Smooth muscle cell (in vitro differentiated cells): ENCODE data around the gene NEUROD4. TPM values are rescaled to one million over a fixed set of nuclear protein-coding genes. Genes with fewer than 3 reads are reported as not detected.

Experiments
- DNase-seq: peaks from one replicate; lab custom pipeline; 2025; ENCODE audit not compliant: unreplicated experiment; lab: John Stamatoyannopoulos, UW
- H2AFZ ChIP-seq: fragments of 200-600 bp; sonication (generic); 2 replicates; pipeline ENCODE4 v1.6.0; 2016; ENCODE audit warnings: antibody characterized with exemption, low read depth, mild to moderate bottlenecking
- H3F3A ChIP-seq: fragments of 200-600 bp; sonication (generic); 2 replicates; pipeline ENCODE4 v1.6.0; 2017; ENCODE audit warnings: antibody characterized with exemption, low read depth
- H3K27ac ChIP-seq: fragments of 200-600 bp; sonication (generic); 2 replicates; pipeline ENCODE4 v1.5.1; 2016; ENCODE audit warnings: low read depth, mild to moderate bottlenecking
- H3K27me3 ChIP-seq: fragments of 200-600 bp; sonication (generic); 2 replicates; pipeline ENCODE4 v1.6.1; 2016; ENCODE audit warnings: low read depth, mild to moderate bottlenecking
- H3K36me3 ChIP-seq: fragments of 200-600 bp; sonication (generic); 2 replicates; pipeline ENCODE4 v1.5.1; 2016; ENCODE audit warnings: low read depth
- H3K4me1 ChIP-seq: fragments of 200-600 bp; sonication (generic); 2 replicates; pipeline ENCODE4 v1.5.1; 2016; ENCODE audit warnings: low read depth
- H3K4me2 ChIP-seq: fragments of 200-600 bp; sonication (generic); 2 replicates; pipeline ENCODE4 v1.6.0; 2016; ENCODE audit warnings: mild to moderate bottlenecking
- H3K4me3 ChIP-seq: fragments of 200-600 bp; sonication (generic); 2 replicates; pipeline ENCODE4 v1.5.1; 2016; ENCODE audit warnings: mild to moderate bottlenecking
- H3K79me2 ChIP-seq: fragments of 200-600 bp; sonication (generic); 2 replicates; pipeline ENCODE4 v1.6.0; 2016; ENCODE audit warnings: low read depth, mild to moderate bottlenecking
- H3K9ac ChIP-seq: fragments of 200-600 bp; sonication (generic); 2 replicates; pipeline ENCODE4 v1.6.0; 2016; ENCODE audit warnings: low read depth
- H3K9me3 ChIP-seq: fragments of 200-600 bp; sonication (generic); replicated peaks from 2 replicates; pipeline ENCODE4 v1.5.1; 2016; ENCODE audit warnings: low read depth
- H4K20me1 ChIP-seq: fragments of 200-600 bp; sonication (generic); 2 replicates; pipeline ENCODE4 v1.6.0; 2016; ENCODE audit warnings: low read depth
- CTCF ChIP-seq: fragments of 200-600 bp; sonication (generic); IDR thresholded peaks from 2 replicates; pipeline ENCODE4 v1.5.1; 2017; ENCODE audit warnings: borderline replicate concordance, mild to moderate bottlenecking, antibody characterized with exemption; ENCODE audit not compliant: insufficient read depth, poor library complexity, severe bottlenecking
- WGBS: methylation state at CpG from one replicate; pipeline ENCODE4 v1.1.7; 2016; ENCODE audit warnings: low lambda C conversion rate; 5-methylcytosine and 5-hydroxymethylcytosine counted together
- polyA plus RNA-seq: library from polyadenylated mRNA; unstranded; fragments of >200 nt; fragmentation: Nextera tagmentation; extraction: Ambion mirVana; gene quantifications from 2 replicates; pipeline ENCODE4 v1.2.1, GENCODE V29; 2016
- total RNA-seq: library from RNA; depleted of rRNA; stranded (reverse); fragments of >200 nt; gene quantifications from 2 replicates; pipeline ENCODE4 v1.2.3, GENCODE V29; 2014

NEUROD4 gene
- total and polyA plus RNA-seq, 2 experiments from 2014 or later = not detected

GRCh38 chr12:55043542-55043941 is 23.8 kb downstream of the NEUROD4 start:
- no peak for TF ChIP-seq CTCF
- no peak overlapping the region for H3K4me2 ChIP-seq

GRCh38 chr12:55044135-55044534 is 24.4 kb downstream of the NEUROD4 start:
- H3K4me1 ChIP-seq = peaks cover 22% of the 10 kb centered on the region
- DNase-seq = no peak
- no peaks in the 10 kb centered on the region for H3F3A ChIP-seq
- H3K79me2 ChIP-seq = no peaks in the 10 kb centered on the region
- no peak overlapping the region for H3K9ac ChIP-seq
- H4K20me1 ChIP-seq = no peaks in the 10 kb centered on the region
- WGBS = 57% methylated on average over 6 of the region's 6 CpGs
- H3K4me2 ChIP-seq = no peak overlapping the region
- no peaks in the 10 kb centered on the region for H3K36me3 ChIP-seq
- H2AFZ ChIP-seq = no peak overlapping the region
- H3K4me3 ChIP-seq = no peak overlapping the region
- no peaks in the 10 kb centered on the region for H3K9me3 ChIP-seq
- TF ChIP-seq CTCF = no peak
- no peak overlapping the region for H3K27ac ChIP-seq
- H3K27me3 ChIP-seq = peaks cover 3% of the 10 kb centered on the region

More at GRCh38 chr12:55043542-55043941, 23.8 kb downstream of the NEUROD4 start:
- no peaks in the 10 kb centered on the region for H3K36me3 ChIP-seq
- H2AFZ ChIP-seq = no peak overlapping the region
- H4K20me1 ChIP-seq = no peaks in the 10 kb centered on the region
- H3K4me3 ChIP-seq = no peak overlapping the region
- no peaks in the 10 kb centered on the region for H3K79me2 ChIP-seq
- H3K9me3 ChIP-seq = no peaks in the 10 kb centered on the region
- WGBS = 98% methylated on average over 3 of the region's 3 CpGs
- no peaks in the 10 kb centered on the region for H3F3A ChIP-seq
- DNase-seq = no peak
- H3K27ac ChIP-seq = no peak overlapping the region
- peaks cover 22% of the 10 kb centered on the region for H3K4me1 ChIP-seq
- peaks cover 6% of the 10 kb centered on the region for H3K27me3 ChIP-seq
- H3K9ac ChIP-seq = no peak overlapping the region

- Histone ChIP-seq H3F3A (no peaks in the 10 kb centered on the region), H3K27me3 (no peaks in the 10 kb centered on the region), H3K9ac (no peak overlapping the region), H3K79me2 (no peaks in the 10 kb centered on the region), H3K9me3 (no peaks in the 10 kb centered on the region), H3K4me1 (peaks cover 3% of the 10 kb centered on the region), H2AFZ (no peak overlapping the region), H4K20me1 (no peaks in the 10 kb centered on the region), H3K4me3 (no peak overlapping the region), H3K4me2 (no peak overlapping the region), H3K36me3 (no peaks in the 10 kb centered on the region), H3K27ac (no peak overlapping the region)
- no peak for DNase-seq
- no peak for TF ChIP-seq CTCF
- 91% methylated on average over 16 of the region's 16 CpGs for WGBS
Observed at GRCh38 chr12:55049676-55050075, 29.9 kb downstream of the NEUROD4 start.

- Histone ChIP-seq H3K9me3 (no peaks in the 10 kb centered on the region), H3K4me1 (peaks cover 3% of the 10 kb centered on the region), H4K20me1 (no peaks in the 10 kb centered on the region), H3K79me2 (no peaks in the 10 kb centered on the region), H3K27ac (no peak overlapping the region), H3K36me3 (no peaks in the 10 kb centered on the region), H2AFZ (no peak overlapping the region), H3K4me3 (no peak overlapping the region), H3F3A (no peaks in the 10 kb centered on the region), H3K27me3 (no peaks in the 10 kb centered on the region), H3K9ac (no peak overlapping the region), H3K4me2 (no peak overlapping the region)
- WGBS = 69% methylated on average over 7 of the region's 7 CpGs
- TF ChIP-seq CTCF = no peak
- DNase-seq = no peak
Observed at GRCh38 chr12:55051197-55051947, 31.6 kb downstream of the NEUROD4 start.
